Keratinocyte (primary cell): ENCODE data around the gene LIMA1. TPM values are rescaled to one million over a fixed set of nuclear protein-coding genes. Genes with fewer than 3 reads are reported as not detected.
"Not testable (repeated sequence)": the region's sequence is repeated elsewhere in the genome, so short reads cannot be mapped to it uniquely, and the experiment has no call there.

Experiments used
- DNase-seq: peaks from one replicate; pipeline ENCODE4 v3.0.0-alpha.2; 2011; ENCODE audit warnings: low read depth, missing footprints, low spot score
- FAIRE-seq: peaks from 2 replicates; lab custom pipeline; 2011; peaks lifted over from hg19 to GRCh38; lab: Jason Lieb, UNC
- H2AFZ ChIP-seq: 2 replicates; pipeline ENCODE4 v1.6.0; 2012; ENCODE audit warnings: low read length, control low read depth, inconsistent platforms; ENCODE audit not compliant: control insufficient read depth
- H3K27ac ChIP-seq: 2 replicates; pipeline ENCODE4 v1.5.1; 2011; ENCODE audit warnings: low read length; ENCODE audit not compliant: control insufficient read depth, insufficient read depth
- H3K27me3 ChIP-seq: 3 replicates; pipeline ENCODE4 v1.6.0; 2011; ENCODE audit warnings: low read length; ENCODE audit not compliant: control insufficient read depth, insufficient read depth; ENCODE audit errors: extremely low read depth
- H3K36me3 ChIP-seq, 2 experiments: 2 replicates in 1 of 2; 3 replicates in 1 of 2; pipeline ENCODE4 v1.5.1; 2011; ENCODE audit warnings: low read length in 2 of 2, mild to moderate bottlenecking in 1 of 2; ENCODE audit not compliant: control insufficient read depth in 2 of 2, insufficient read depth in 2 of 2; ENCODE audit errors: extremely low read depth in 1 of 2
- H3K4me1 ChIP-seq: 3 replicates; pipeline ENCODE4 v1.5.1; 2011; ENCODE audit warnings: low read length; ENCODE audit not compliant: control insufficient read depth, insufficient read depth; ENCODE audit errors: extremely low read depth
- H3K4me2 ChIP-seq: 3 replicates; pipeline ENCODE4 v1.6.0; 2011; ENCODE audit warnings: low read depth, low read length; ENCODE audit not compliant: control insufficient read depth, insufficient read depth; ENCODE audit errors: extremely low read depth
- H3K4me3 ChIP-seq, 3 experiments: fragments of 200-600 bp in 1 of 3; sonication (generic) in 1 of 3; 2 replicates in 2 of 3; 3 replicates in 1 of 3; pipeline ENCODE4 v1.5.1; 2011 to 2016; ENCODE audit warnings: low read length in 3 of 3, mild to moderate bottlenecking in 3 of 3, control low read depth in 2 of 3, inconsistent platforms in 1 of 3, low read depth in 1 of 3, mixed read lengths in 1 of 3, mixed run types in 1 of 3, moderate library complexity in 1 of 3; ENCODE audit not compliant: control insufficient read depth in 2 of 3, insufficient read depth in 2 of 3; ENCODE audit errors: extremely low read depth in 1 of 3
- H3K79me2 ChIP-seq: 2 replicates; pipeline ENCODE4 v1.6.0; 2012; ENCODE audit warnings: low read length; ENCODE audit not compliant: control insufficient read depth, insufficient read depth
- H3K9ac ChIP-seq: 3 replicates; pipeline ENCODE4 v1.6.0; 2011; ENCODE audit warnings: low read length; ENCODE audit not compliant: control insufficient read depth, insufficient read depth; ENCODE audit errors: extremely low read depth
- H3K9me1 ChIP-seq: 3 replicates; pipeline ENCODE4 v1.6.0; 2011; ENCODE audit warnings: low read length; ENCODE audit not compliant: control insufficient read depth, insufficient read depth; ENCODE audit errors: extremely low read depth
- H3K9me3 ChIP-seq: 2 replicates; pipeline ENCODE4 v1.5.1; 2012; ENCODE audit warnings: low read depth, low read length; ENCODE audit not compliant: control insufficient read depth
- H4K20me1 ChIP-seq: 3 replicates; pipeline ENCODE4 v1.6.0; 2011; ENCODE audit warnings: low read length; ENCODE audit not compliant: control insufficient read depth, insufficient read depth; ENCODE audit errors: extremely low read depth
- dilution Hi-C: fragments of 300-500 bp; cut with MboI; formaldehyde crosslinking; loops from one replicate; pipeline ENCODE4 v1.7.0; 2020; ENCODE audit warnings: low sequenced_read_pairs; ENCODE audit not compliant: extremely low pct_ligation_motif_present
- polyA plus RNA-seq, 5 experiments: library from polyadenylated mRNA; depleted of rRNA in 3 of 5; stranded (reverse) in 3 of 5; stranded (forward) in 1 of 5; unstranded in 1 of 5; fragments of >200 nt; gene quantifications; 1 replicate in 1 of 5; 2 replicates in 3 of 5; 3 replicates in 1 of 5; pipeline versions ENCODE4 v1.2.1 to v1.2.3, GENCODE V29; 2011 to 2012; ENCODE audit warnings: missing spikeins in 2 of 5, low read depth in 1 of 5, low replicate concordance in 1 of 5
- TF ChIP-seq, protein P1 (sequence below), 3 experiments: IDR thresholded peaks in 1 of 3; conservative IDR thresholded peaks in 1 of 3; optimal IDR thresholded peaks in 1 of 3; 2 replicates in 2 of 3; 3 replicates in 1 of 3; pipeline versions ENCODE3 to v1.5.1; 2011; ENCODE audit warnings: low read length in 3 of 3, mild to moderate bottlenecking in 3 of 3, moderate library complexity in 2 of 3, control low read depth in 1 of 3, inconsistent platforms in 1 of 3; ENCODE audit not compliant: insufficient read depth in 2 of 3; ENCODE audit errors: extremely low read depth in 1 of 3

LIMA1 gene
- polyA plus RNA-seq, 1 donor (not counting 4 experiments of a cell fraction or from before 2014, with no cell fraction given): 510 TPM

DNA sequence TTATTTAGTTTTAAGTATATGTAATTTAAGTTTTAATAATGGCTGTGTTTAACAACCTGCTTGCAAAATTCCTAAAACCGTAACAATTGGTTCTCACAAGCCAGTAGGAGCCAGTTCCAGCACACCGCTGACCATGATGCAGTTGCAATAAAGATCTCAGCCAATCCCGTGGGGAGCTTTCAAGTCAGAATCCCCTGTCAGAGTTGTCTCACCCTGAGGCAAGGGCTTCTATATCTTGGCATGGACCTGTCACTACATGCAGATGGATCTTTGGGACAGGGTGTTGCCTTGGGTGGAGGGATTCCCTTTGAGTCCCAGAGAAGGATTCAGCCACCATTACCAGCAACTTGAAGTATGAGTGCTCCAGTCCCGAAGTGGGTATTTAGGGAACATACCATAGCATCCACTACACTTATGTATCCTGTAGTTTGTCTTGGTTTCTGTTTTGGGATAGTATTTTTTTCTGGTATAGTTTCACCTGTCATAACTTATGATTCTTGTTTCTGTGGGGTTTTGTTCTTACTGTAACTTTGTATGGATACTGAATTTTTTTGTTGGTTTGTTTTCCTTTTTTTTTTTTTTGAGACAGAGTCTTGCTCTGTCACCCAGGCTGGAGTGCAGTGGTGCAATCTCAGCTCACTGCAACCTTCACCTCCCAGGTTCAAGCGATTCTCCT is 30.1 kb upstream of the LIMA1 start:
- TF ChIP-seq, protein P1, sequence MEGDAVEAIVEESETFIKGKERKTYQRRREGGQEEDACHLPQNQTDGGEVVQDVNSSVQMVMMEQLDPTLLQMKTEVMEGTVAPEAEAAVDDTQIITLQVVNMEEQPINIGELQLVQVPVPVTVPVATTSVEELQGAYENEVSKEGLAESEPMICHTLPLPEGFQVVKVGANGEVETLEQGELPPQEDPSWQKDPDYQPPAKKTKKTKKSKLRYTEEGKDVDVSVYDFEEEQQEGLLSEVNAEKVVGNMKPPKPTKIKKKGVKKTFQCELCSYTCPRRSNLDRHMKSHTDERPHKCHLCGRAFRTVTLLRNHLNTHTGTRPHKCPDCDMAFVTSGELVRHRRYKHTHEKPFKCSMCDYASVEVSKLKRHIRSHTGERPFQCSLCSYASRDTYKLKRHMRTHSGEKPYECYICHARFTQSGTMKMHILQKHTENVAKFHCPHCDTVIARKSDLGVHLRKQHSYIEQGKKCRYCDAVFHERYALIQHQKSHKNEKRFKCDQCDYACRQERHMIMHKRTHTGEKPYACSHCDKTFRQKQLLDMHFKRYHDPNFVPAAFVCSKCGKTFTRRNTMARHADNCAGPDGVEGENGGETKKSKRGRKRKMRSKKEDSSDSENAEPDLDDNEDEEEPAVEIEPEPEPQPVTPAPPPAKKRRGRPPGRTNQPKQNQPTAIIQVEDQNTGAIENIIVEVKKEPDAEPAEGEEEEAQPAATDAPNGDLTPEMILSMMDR (optimal IDR thresholded peaks at IDR 0.05 in 1 of 3, IDR thresholded peaks at IDR 0.05 in 1 of 3, conservative IDR thresholded peaks at IDR 0.05 in 1 of 3; ENCODE audit: extremely low read depth in 1 of 3, insufficient read depth in 2 of 3, low read length in 3 of 3): no peak
- FAIRE-seq (no peak), DNase-seq (peak; percentile 9)
- Histone ChIP-seq H4K20me1 (no peaks in the 10 kb centered on the region), H3K4me1 (peaks cover 6% of the 10 kb centered on the region), H3K79me2 (no peaks in the 10 kb centered on the region), H3K27me3 (no peaks in the 10 kb centered on the region), H3K9me1 (no peaks in the 10 kb centered on the region), H3K27ac (peak overlapping the region; percentile 31), H3K9ac (no peak overlapping the region), H3K9me3 (no peaks in the 10 kb centered on the region), H2AFZ (peak overlapping the region; percentile 68), H3K4me2 (peak overlapping the region; percentile 64), H3K36me3 (no peaks in the 10 kb centered on the region), H3K4me3 (peak overlapping the region in 1 of 3 experiments; percentile 34)
- dilution Hi-C loops: no loop called here

DNA sequence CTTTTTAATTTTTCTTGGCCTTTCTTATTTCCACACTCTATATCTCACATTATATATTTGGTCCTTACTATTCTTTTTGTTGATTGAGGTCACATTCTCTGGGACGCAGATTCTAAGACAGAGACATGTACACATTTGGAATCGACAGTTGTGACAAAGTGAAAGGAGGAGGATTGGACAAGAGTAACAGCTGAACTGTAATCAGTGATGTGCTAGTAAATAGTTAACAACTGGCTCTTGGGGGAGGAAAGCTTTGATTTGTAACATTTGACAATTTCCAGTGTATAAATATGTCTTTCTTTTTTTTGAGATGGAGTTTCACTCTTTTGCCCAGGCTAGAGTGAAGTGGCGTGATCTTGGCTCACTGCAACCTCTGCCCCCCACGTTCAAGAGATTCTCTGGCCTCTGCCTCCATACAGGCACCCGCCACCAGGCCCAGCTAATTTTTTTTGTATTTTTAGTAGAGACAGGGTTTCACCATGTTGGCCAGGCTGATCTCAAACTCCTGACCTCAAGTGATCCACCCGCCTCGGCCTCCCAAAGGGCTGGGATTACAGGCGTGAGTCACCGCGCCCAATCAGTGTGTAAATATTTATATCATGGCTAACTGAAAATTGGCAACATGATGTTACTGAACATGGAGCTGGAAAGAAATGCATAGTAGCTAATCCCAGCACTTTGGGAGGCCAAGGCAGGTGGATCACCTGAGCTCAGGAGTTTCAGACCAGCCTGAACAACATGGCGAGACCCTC is 28.7 kb upstream of the LIMA1 start:
- H4K20me1 ChIP-seq, dilution Hi-C loops, H3K36me3 ChIP-seq, H2AFZ ChIP-seq, H3K4me1 ChIP-seq, H3K4me3 ChIP-seq, H3K9me1 ChIP-seq, H3K27ac ChIP-seq, FAIRE-seq, H3K4me2 ChIP-seq, H3K9ac ChIP-seq, H3K27me3 ChIP-seq, H3K79me2 ChIP-seq, DNase-seq, H3K9me3 ChIP-seq: not testable (repeated sequence)
